ENCODE results near the gene SETD1B. TPM values are rescaled to one million over a fixed set of nuclear protein-coding genes. Genes with fewer than 3 reads are reported as not detected.
A peak's percentile ranks its signal among the peaks of the same experiment; 100 is the strongest.
"Not testable (repeated sequence)": the region's sequence is repeated elsewhere in the genome, so short reads cannot be mapped to it uniquely, and the experiment has no call there.

SETD1B gene
- total and polyA plus RNA-seq, 5 experiments from 2014 or later, result 0.98 to 93.8 (median 3.7) TPM

DNA sequence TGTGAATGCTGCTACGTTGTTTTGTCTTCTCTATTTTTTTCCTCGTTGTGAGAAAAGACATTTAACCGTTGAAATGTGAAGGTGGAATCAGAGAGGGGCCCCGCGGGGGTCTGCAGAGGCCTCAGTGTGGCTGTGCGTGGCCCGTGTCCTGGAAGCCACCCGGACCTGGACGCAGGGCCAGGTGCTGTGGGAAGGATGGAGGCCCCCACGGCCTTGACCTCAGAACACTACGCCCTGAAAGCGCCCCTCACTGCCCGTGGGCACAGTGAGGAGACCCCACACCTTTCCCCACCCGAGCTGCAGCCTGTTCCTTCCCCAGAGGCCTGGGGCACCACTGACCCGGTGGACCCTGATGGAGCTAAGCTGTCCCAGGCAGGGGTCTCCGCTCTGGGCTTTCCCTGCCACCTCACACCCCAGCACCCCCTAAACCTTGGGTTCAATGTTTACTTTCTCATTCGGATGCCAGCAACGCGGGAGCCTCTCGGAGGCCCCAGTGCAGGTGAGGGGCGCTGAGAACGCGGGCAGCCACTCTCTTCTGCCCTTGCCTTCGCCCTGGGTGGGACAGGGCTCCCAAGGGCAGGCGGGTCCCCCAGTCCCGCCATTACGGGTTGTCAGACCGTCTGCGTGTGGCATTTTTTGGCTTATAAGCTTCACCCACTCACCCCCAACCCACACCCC is 26.9 kb downstream of the SETD1B start:
- POLR2A ChIA-PET, result no interaction called here
- no peak for DNase-seq
- peaks cover 0 to 22% (median 16%) of the 10 kb centered on the region in 4 donors for H3K4me1 Mint-ChIP-seq
- H3K27ac Mint-ChIP-seq, result peak overlapping the region in 3 of 10 donors; percentile 10 to 56 (median 35)
- H3K27me3 Mint-ChIP-seq, result no peaks in the 10 kb centered on the region
- H3K36me3 Mint-ChIP-seq, result peaks cover 0 to 69% (median 7%) of the 10 kb centered on the region in 3 donors
- no peak overlapping the region for H3K4me3 Mint-ChIP-seq
- no peak for ATAC-seq
- H3K9me3 Mint-ChIP-seq, result no peaks in the 10 kb centered on the region

DNA sequence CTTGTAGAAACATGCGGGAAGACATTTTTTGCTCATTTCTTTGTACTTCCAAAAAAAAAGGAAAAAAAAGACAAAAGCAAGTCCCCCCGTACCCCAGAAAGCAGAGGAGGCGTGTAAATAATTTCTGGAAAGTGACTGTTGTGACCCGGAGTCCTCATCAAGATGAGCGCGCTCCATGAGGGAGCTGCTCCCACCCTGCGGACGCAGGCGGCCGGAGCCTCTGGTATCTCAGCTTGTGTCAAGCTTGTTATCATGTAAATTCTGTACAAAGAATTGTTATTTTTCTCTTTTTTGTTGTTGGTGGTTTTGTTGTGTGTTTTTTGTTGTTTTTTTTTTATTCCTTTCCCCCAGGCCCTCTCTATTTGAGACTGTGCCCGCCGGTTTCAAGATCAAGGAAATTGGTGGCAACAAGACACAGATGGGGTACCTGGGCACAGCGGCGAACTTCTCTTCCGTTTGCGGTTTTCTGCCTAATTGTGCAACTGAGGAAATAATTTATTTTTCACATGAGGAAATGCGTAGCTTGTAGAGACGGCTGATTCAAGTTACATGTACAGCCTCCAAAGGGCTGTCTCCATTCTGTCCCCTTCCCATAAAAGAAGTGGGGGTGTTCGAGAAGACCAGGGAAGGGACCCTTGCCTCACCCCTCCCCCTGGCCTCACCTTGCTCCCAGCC is 27.9 kb downstream of the SETD1B start:
- Mint-ChIP-seq H3K36me3 (peaks cover 0 to 62% (median 7%) of the 10 kb centered on the region in 3 donors), H3K4me1 (peaks cover 0 to 14% (median 12%) of the 10 kb centered on the region in 4 donors), H3K9me3 (no peaks in the 10 kb centered on the region), H3K27ac (peak overlapping the region in 5 of 10 donors; percentile 5 to 80 (median 58)), H3K4me3 (no peak overlapping the region), H3K27me3 (no peaks in the 10 kb centered on the region)
- POLR2A ChIA-PET, result no interaction called here
- no peak for DNase-seq
- no peak for ATAC-seq

- POLR2A ChIA-PET, result interaction anchor here (0.6 to 3.8 kb wide), 10 partner anchors 10 to 166 kb away, joined by 3 to 22 read pairs (median 4); no protein-coding TSS in a partner anchor
- H3K27me3 Mint-ChIP-seq, result no peaks in the 10 kb centered on the region
- H3K4me1 Mint-ChIP-seq, result peaks cover 6 to 16% (median 15%) of the 10 kb centered on the region in 4 donors
- H3K4me3 Mint-ChIP-seq, result no peak overlapping the region
- peaks cover 0 to 5% (median 0%) of the 10 kb centered on the region in 3 donors for H3K36me3 Mint-ChIP-seq
- H3K9me3 Mint-ChIP-seq, result no peaks in the 10 kb centered on the region
- ATAC-seq, result no peak
- H3K27ac Mint-ChIP-seq, result peak overlapping the region in 1 of 10 donors; percentile 19
- no peak for DNase-seq
These were observed 33.9 kb downstream of the SETD1B start for GRCh38 chr12:121837680-121838079.

DNA sequence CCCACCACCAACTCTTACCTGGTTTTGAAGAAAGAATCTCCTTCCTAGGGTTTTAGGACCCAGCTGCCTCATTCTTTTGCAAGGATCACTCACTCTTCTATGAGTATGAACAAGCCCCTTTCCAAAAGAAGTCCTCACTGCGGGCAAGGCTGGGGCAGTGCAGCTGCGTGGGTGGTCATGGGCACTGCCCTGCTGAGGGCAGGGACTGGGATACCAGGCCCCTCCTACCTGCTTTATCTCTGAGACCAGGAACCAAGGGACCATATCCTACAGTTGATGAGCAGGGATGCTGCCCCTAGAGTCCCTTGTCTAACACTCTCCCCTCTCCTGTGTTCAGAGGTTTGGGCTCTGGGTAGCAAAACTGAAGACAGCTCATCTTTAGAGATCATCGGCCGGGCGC is 34.3 kb downstream of the SETD1B start:
- peaks cover 6 to 17% (median 16%) of the 10 kb centered on the region in 4 donors for H3K4me1 Mint-ChIP-seq
- POLR2A ChIA-PET, result interaction anchor here (0.7 to 3.8 kb wide), 9 partner anchors 11 to 166 kb away, joined by 3 to 22 read pairs (median 8); no protein-coding TSS in a partner anchor
- peaks cover 0 to under 1% (median 0%) of the 10 kb centered on the region in 3 donors for H3K36me3 Mint-ChIP-seq
- DNase-seq, result no peak
- peak overlapping the region in 2 of 10 donors; percentile 4 to 23 for H3K4me3 Mint-ChIP-seq
- no peaks in the 10 kb centered on the region for H3K9me3 Mint-ChIP-seq
- no peak for ATAC-seq
- H3K27ac Mint-ChIP-seq, result peak overlapping the region in 3 of 10 donors; percentile 15 to 50 (median 40)
- no peaks in the 10 kb centered on the region for H3K27me3 Mint-ChIP-seq

DNA sequence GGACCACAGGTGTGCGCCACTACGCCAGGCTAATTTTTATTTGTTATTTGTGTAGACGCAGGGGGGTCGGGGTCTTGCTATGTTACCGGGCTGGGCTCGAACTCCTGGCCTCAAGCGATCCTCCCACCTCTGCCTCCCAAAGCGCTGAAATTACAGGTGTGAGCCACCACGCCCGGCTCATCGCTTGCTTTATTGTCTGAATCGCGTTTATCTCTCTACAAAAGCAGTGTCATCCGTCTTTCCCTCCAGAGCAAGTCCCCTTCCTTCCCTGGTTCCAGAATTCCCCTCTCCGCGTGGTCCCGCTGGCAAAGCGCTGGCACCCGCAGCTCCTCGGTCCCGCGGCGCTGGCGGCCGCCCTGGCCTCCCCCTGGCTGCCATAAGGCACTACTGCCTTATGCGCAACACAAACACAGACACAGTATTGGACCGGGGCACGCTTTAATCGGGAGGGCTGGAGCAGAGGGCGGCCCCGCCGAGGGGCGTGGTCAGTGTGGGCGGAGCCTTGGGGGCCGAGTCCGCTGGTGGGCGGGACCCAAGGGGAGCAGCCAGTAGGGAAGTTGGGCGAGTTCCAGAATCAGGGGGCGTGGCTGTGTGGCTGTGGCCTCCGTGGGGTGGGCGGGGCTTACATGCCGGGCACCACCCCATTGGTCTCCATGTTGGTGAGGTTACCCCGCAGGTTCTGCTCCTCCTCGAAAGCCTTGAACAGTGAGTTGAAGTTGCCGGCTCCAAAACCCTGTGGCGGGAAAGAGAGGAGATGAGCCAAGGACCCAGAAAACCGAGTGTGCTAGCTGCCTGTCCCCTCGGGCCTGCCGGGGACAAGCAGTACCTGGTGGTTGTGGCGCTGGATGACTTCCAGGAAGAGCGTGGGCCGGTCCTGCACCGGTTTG is 35.5 kb downstream of the SETD1B start:
- peak; percentile 98 to 100 (median 100) for DNase-seq
- no peaks in the 10 kb centered on the region for H3K27me3 Mint-ChIP-seq
- H3K9me3 Mint-ChIP-seq, result no peaks in the 10 kb centered on the region
- peak overlapping the region; percentile 85 to 96 (median 94) for H3K27ac Mint-ChIP-seq
- H3K4me3 Mint-ChIP-seq, result peak overlapping the region; percentile 96 to 100 (median 97)
- H3K36me3 Mint-ChIP-seq, result no peaks in the 10 kb centered on the region
- peak; percentile 96 for ATAC-seq
- POLR2A ChIA-PET, result interaction anchor here (0.6 to 3.8 kb wide), 13 partner anchors 12 to 1559 kb away, joined by 3 to 22 read pairs (median 4); partner anchors contain the start of gene TMEM120B
- peaks cover 5 to 23% (median 19%) of the 10 kb centered on the region in 4 donors for H3K4me1 Mint-ChIP-seq

- H3K27me3 Mint-ChIP-seq, result no peaks in the 10 kb centered on the region
- H3K27ac Mint-ChIP-seq, result peak overlapping the region; percentile 85 to 96 (median 94)
- no peaks in the 10 kb centered on the region for H3K36me3 Mint-ChIP-seq
- DNase-seq, result no peak
- peaks cover 5 to 23% (median 19%) of the 10 kb centered on the region in 4 donors for H3K4me1 Mint-ChIP-seq
- peak in 1 of 2 donors; percentile 1 for ATAC-seq
- H3K4me3 Mint-ChIP-seq, result peak overlapping the region; percentile 96 to 100 (median 97)
- H3K9me3 Mint-ChIP-seq, result no peaks in the 10 kb centered on the region
- POLR2A ChIA-PET, result interaction anchor here (0.6 to 3.8 kb wide), 10 partner anchors 29 to 1560 kb away, joined by 3 to 22 read pairs (median 4); partner anchors contain the start of gene TMEM120B
These were observed 36.4 kb downstream of the SETD1B start for GRCh38 chr12:121839993-121840761.

- Mint-ChIP-seq H3K27me3 (no peaks in the 10 kb centered on the region), H3K9me3 (no peaks in the 10 kb centered on the region), H3K36me3 (no peaks in the 10 kb centered on the region), H3K27ac (peak overlapping the region in 3 of 10 donors; percentile 9 to 44 (median 41)), H3K4me3 (peak overlapping the region in 2 of 10 donors; percentile 6 to 74), H3K4me1 (peaks cover 2 to 23% (median 20%) of the 10 kb centered on the region in 4 donors)
- POLR2A ChIA-PET, result interaction anchor here (0.6 to 1.0 kb wide), 2 partner anchors 39 to 43 kb away, joined by 3 to 5 read pairs; partner anchors contain the start of gene SETD1B
- no peak for ATAC-seq
- DNase-seq, result no peak
These were observed 39.6 kb downstream of the SETD1B start for GRCh38 chr12:121843236-121843982.

GRCh38 chr12:121845701-121846100 is 41.9 kb downstream of the SETD1B start:
- no peak for DNase-seq
- Mint-ChIP-seq H3K27me3 (no peaks in the 10 kb centered on the region), H3K4me1 (peaks cover 0 to 7% (median 6%) of the 10 kb centered on the region in 4 donors), H3K9me3 (no peaks in the 10 kb centered on the region), H3K36me3 (no peaks in the 10 kb centered on the region), H3K4me3 (no peak overlapping the region), H3K27ac (peak overlapping the region in 1 of 10 donors; percentile 33)
- ATAC-seq, result no peak
- POLR2A ChIA-PET, result no interaction called here

DNA sequence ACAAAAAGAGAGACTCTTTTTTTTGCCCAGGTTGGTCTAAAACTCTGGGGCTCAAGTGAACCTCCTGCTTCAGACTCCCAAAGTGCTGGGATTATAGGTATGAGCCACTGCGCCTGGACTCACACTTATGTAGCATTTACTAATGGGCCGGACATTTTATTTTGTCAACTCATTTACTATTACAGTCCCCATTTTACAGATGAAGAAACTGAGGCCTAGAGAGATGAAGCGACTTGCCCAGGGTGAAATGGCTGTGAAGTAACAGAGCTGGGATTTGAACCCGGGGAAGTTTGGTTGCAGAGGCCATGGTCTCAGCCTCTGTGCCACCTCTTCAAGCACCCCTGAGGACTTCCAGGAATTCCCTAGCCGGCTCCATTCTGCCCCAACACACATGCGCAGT is 45.4 kb downstream of the SETD1B start:
- H3K36me3 Mint-ChIP-seq, result no peaks in the 10 kb centered on the region
- ATAC-seq (no peak), DNase-seq (no peak)
- H3K4me1 Mint-ChIP-seq, result peaks cover 0 to 2% (median 0%) of the 10 kb centered on the region in 4 donors
- POLR2A ChIA-PET, result no interaction called here
- H3K27me3 Mint-ChIP-seq, result no peaks in the 10 kb centered on the region
- H3K4me3 Mint-ChIP-seq, result no peak overlapping the region
- H3K27ac Mint-ChIP-seq, result no peak overlapping the region
- H3K9me3 Mint-ChIP-seq, result no peaks in the 10 kb centered on the region

- peaks cover 0 to 2% (median 0%) of the 10 kb centered on the region in 4 donors for H3K4me1 Mint-ChIP-seq
- no peaks in the 10 kb centered on the region for H3K36me3 Mint-ChIP-seq
- no peak for ATAC-seq
- no peak overlapping the region for H3K4me3 Mint-ChIP-seq
- H3K27ac Mint-ChIP-seq, result no peak overlapping the region
- DNase-seq, result no peak
- H3K9me3 Mint-ChIP-seq, result no peaks in the 10 kb centered on the region
- POLR2A ChIA-PET, result no interaction called here
- no peaks in the 10 kb centered on the region for H3K27me3 Mint-ChIP-seq
These were observed 45.9 kb downstream of the SETD1B start for GRCh38 chr12:121849665-121850064.

GRCh38 chr12:121852392-121852791 is 48.6 kb downstream of the SETD1B start:
- ATAC-seq, H3K4me1 Mint-ChIP-seq, H3K27ac Mint-ChIP-seq, DNase-seq, H3K9me3 Mint-ChIP-seq, H3K4me3 Mint-ChIP-seq, H3K27me3 Mint-ChIP-seq, H3K36me3 Mint-ChIP-seq: not testable (repeated sequence)
- POLR2A ChIA-PET, result interaction anchor here (0.6 to 0.7 kb wide), 3 partner anchors 10 to 149 kb away, joined by 5 to 8 read pairs (median 7); no protein-coding TSS in a partner anchor

Data from naive thymus-derived CD8-positive, alpha-beta T cell (primary cell).